ENCODE data around the gene DNAH2. TPM values are rescaled to one million over a fixed set of nuclear protein-coding genes. Genes with fewer than 3 reads are reported as not detected.

Gene DNAH2
- total and polyA plus RNA-seq, 2 of the 8 experiments (the other 6 are each of a cell fraction or from before 2014, with no cell fraction given): 0.13 to 0.18 TPM

DNA sequence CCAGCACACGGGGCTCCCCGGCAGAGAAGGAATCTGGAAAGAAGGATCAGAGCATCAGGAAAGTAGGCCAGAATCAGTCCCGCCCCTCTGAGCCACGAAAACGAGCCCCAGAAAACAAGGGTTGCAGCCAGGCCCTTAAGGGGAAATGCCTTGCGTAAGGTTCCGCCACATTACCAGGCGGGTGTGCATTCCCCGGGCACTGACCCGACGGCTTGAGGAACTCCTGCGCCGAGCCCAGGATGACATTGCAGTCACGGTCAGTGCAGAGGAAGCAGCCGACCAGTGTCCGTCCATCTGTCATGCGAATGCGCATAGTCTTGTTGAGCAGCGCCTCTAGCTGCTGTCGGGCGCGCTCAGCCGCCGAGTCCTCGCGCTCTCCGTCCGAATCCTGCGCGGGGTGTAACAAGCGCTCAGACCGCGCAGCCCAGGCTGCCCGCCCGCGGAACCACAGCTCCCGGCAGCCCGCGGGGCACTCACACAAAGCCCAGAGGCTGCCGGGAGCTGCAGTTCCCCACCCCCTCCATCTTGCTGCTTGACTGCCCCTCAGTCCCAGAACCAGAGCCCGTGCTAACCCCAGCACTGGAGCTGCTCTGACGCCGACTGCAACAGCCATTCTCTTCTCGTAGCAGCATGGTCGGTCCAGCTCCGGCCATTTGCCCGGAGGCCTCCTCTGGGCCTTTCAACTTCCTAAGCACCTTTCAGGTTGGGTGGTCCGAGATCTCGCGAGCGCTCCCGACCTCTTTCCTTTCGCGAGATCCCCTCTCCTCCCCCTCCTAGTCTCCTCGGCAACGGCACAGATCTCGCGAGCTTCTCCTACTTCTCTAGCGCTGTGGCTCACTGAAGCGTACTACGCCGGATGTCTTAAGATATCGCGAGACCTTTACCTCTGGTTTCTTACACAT is 139.5 kb downstream of the DNAH2 start, which contains the start of gene NAA38 (continued):
- TF ChIP-seq RBBP5 (IDR thresholded peaks at IDR 0.05; ENCODE audit: borderline replicate concordance, low read depth, low read length) (peak; percentile 85), KDM1A (IDR thresholded peaks at IDR 0.05; ENCODE audit: borderline replicate concordance, low read length) (no peak), EGR1 (IDR thresholded peaks at IDR 0.05; ENCODE audit: borderline replicate concordance, low read depth, low read length) (no peak), POU5F1 (IDR thresholded peaks at IDR 0.05; ENCODE audit: low read depth, low read length) (no peak), MAFK (IDR thresholded peaks at IDR 0.05; ENCODE audit: low read depth, low read length) (no peak), SIRT6 (IDR thresholded peaks at IDR 0.05; ENCODE audit: low read length) (no peak), SAP30 (IDR thresholded peaks at IDR 0.05; ENCODE audit: insufficient read depth, insufficient replicate concordance, low read length) (peak; percentile 30), PHF8 (conservative IDR thresholded peaks at IDR 0.05; ENCODE audit: low read depth, low read length) (peak; percentile 66), SRF (IDR thresholded peaks at IDR 0.05; ENCODE audit: low read depth, low read length) (no peak)
- TF ChIP-seq, protein P1, sequence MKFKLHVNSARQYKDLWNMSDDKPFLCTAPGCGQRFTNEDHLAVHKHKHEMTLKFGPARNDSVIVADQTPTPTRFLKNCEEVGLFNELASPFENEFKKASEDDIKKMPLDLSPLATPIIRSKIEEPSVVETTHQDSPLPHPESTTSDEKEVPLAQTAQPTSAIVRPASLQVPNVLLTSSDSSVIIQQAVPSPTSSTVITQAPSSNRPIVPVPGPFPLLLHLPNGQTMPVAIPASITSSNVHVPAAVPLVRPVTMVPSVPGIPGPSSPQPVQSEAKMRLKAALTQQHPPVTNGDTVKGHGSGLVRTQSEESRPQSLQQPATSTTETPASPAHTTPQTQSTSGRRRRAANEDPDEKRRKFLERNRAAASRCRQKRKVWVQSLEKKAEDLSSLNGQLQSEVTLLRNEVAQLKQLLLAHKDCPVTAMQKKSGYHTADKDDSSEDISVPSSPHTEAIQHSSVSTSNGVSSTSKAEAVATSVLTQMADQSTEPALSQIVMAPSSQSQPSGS (IDR thresholded peaks at IDR 0.05; ENCODE audit: low read length): peak; percentile 97
